Natural killer cell (primary cell): ENCODE data around the gene DCDC2B. TPM values are rescaled to one million over a fixed set of nuclear protein-coding genes. Genes with fewer than 3 reads are reported as not detected.

Experiments
- ATAC-seq, 3 donors: fragments of 150-1000 bp in 2 of 3; fragments of 200-7000 bp in 1 of 3; cut with Tn5 transposase; 1 replicate in 1 of 3; 2 replicates in 2 of 3; pipeline ENCODE4 v1.10.0; 2021; ENCODE audit warnings: mild to moderate bottlenecking in 2 of 3, moderate library complexity in 2 of 3
- DNase-seq, 2 donors: peaks; one replicate each; pipeline versions ENCODE4 v3.0.0 to v3.0.0-alpha.2; 2013 to 2021; ENCODE audit warnings: mixed read lengths in 1 of 2
- H3K27ac ChIP-seq: one replicate; pipeline ENCODE4 v1.5.1; 2013; ENCODE audit warnings: mild to moderate bottlenecking, low read length
- H3K27me3 ChIP-seq: one replicate; pipeline ENCODE4 v1.6.1; 2013; ENCODE audit warnings: low read length; ENCODE audit not compliant: control insufficient read depth, insufficient read depth
- H3K36me3 ChIP-seq: one replicate; pipeline ENCODE4 v1.6.1; 2013; ENCODE audit warnings: low read length; ENCODE audit not compliant: control insufficient read depth, insufficient read depth
- H3K4me1 ChIP-seq: one replicate; pipeline ENCODE4 v1.6.1; 2013; ENCODE audit warnings: low read length; ENCODE audit not compliant: control insufficient read depth, insufficient read depth
- H3K4me3 ChIP-seq: one replicate; pipeline ENCODE4 v1.5.1; 2013; ENCODE audit warnings: low read length
- H3K9me3 ChIP-seq: one replicate; pipeline ENCODE4 v1.6.1; 2013; ENCODE audit warnings: low read length; ENCODE audit not compliant: control insufficient read depth, insufficient read depth
- H3K27ac Mint-ChIP-seq, 2 donors: one replicate each; pipeline ENCODE4 v1.8.0; 2022; ENCODE audit warnings: mild to moderate bottlenecking in 2 of 2, mixed read lengths in 2 of 2, moderate library complexity in 1 of 2
- H3K27me3 Mint-ChIP-seq, 2 donors: one replicate each; pipeline ENCODE4 v1.8.0; 2022; ENCODE audit warnings: low read depth in 2 of 2, mixed read lengths in 2 of 2
- H3K36me3 Mint-ChIP-seq: one replicate; pipeline ENCODE4 v1.8.0; 2022; ENCODE audit warnings: mixed read lengths
- H3K4me1 Mint-ChIP-seq, 2 donors: one replicate each; pipeline ENCODE4 v1.8.0; 2022; ENCODE audit warnings: mixed read lengths in 2 of 2
- H3K4me3 Mint-ChIP-seq: one replicate; pipeline ENCODE4 v1.8.0; 2022; ENCODE audit warnings: mild to moderate bottlenecking, moderate library complexity, mixed read lengths
- H3K9me3 Mint-ChIP-seq, 2 donors: one replicate each; pipeline ENCODE4 v1.8.0; 2022; ENCODE audit warnings: mixed read lengths in 2 of 2
- CTCF ChIP-seq: fragments of 200-600 bp; IDR thresholded peaks from one replicate; pipeline ENCODE4 v1.8.0; 2022; ENCODE audit warnings: antibody characterized with exemption
- WGBS: methylation state at CpG from one replicate; pipeline ENCODE4 v1.1.7; 2013; ENCODE audit warnings: missing lambda C conversion rate; ENCODE audit not compliant: insufficient coverage; 5-methylcytosine and 5-hydroxymethylcytosine counted together
- intact Hi-C: fragments of 100-400 bp; cut with micrococcal nuclease; formaldehyde crosslinking; loops from one replicate; pipeline ENCODE4 v1.14.2; 2022
- total RNA-seq, 4 donors: library from RNA; stranded (reverse); fragments of 120-200 nt in 1 of 4; gene quantifications; one replicate each; pipeline versions ENCODE4 v1.2.3 to v1.2.4, GENCODE V29; 2013 to 2022

DCDC2B gene
- total RNA-seq, 3 donors from 2014 or later (not counting 1 experiment from before 2014, with no cell fraction given) = not detected

DNA sequence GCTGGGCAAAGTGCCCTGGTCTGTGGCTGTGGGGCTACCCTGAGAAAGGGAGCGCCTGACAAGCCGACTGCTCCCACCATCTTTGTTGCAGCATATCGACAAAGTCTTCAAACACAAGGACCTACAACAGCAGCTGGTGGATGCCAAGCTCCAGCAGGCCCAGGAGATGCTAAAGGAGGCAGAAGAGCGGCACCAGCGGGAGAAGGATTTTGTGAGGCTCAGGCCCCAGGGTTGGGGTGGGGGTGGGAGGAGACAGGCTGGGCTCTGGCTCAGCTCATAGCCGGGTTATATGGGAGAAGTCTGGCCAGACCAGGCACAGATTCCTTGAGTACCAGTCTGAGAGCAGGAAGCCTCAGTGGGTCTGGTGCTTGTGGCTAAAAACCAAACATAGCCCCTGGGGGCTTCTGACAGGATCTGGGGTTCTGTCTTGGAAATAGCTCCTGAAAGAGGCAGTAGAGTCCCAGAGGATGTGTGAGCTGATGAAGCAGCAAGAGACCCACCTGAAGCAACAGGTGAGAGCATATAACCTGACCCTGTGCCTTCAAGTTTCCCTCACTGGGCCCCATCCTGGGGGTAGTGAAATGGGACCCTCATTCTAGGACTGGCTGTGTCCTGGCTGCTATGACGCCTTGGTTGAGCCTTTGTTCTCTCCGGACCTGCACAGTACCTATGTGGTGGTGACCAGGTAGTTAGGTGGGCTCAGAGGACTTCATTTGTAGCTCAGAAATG lies 16.5 kb upstream of the DCDC2B start:
- ATAC-seq = no peak
- intact Hi-C loops = no loop called here
- WGBS = 98% methylated on average over 8 of the region's 8 CpGs
- H3K4me1 ChIP-seq = peaks cover 24% of the 10 kb centered on the region
- H3K9me3 ChIP-seq = no peaks in the 10 kb centered on the region
- Mint-ChIP-seq H3K36me3 (peaks cover 25% of the 10 kb centered on the region), H3K4me3 (no peak overlapping the region), H3K9me3 (no peaks in the 10 kb centered on the region), H3K27me3 (no peaks in the 10 kb centered on the region), H3K4me1 (peaks cover 21 to 29% of the 10 kb centered on the region in 2 donors), H3K27ac (no peak overlapping the region)
- no peak overlapping the region for H3K4me3 ChIP-seq
- DNase-seq = no peak
- peaks cover 88% of the 10 kb centered on the region for H3K36me3 ChIP-seq
- no peak overlapping the region for H3K27ac ChIP-seq
- no peak for TF ChIP-seq CTCF
- no peaks in the 10 kb centered on the region for H3K27me3 ChIP-seq

- DNase-seq (no peak), ATAC-seq (no peak)
- 98% methylated on average over 6 of the region's 6 CpGs for WGBS
- H3K36me3 ChIP-seq = peaks cover 64% of the 10 kb centered on the region
- no peaks in the 10 kb centered on the region for H3K9me3 ChIP-seq
- Mint-ChIP-seq H3K4me1 (peaks cover 26 to 37% of the 10 kb centered on the region in 2 donors), H3K9me3 (no peaks in the 10 kb centered on the region), H3K27ac (no peak overlapping the region), H3K4me3 (no peak overlapping the region), H3K27me3 (no peaks in the 10 kb centered on the region), H3K36me3 (peaks cover 25% of the 10 kb centered on the region)
- H3K4me3 ChIP-seq = no peak overlapping the region
- peaks cover 38% of the 10 kb centered on the region for H3K4me1 ChIP-seq
- H3K27me3 ChIP-seq = no peaks in the 10 kb centered on the region
- intact Hi-C loops = no loop called here
- no peak for TF ChIP-seq CTCF
- H3K27ac ChIP-seq = no peak overlapping the region
Observed at GRCh38 chr1:32194984-32195383, 13.9 kb upstream of the DCDC2B start.

DNA sequence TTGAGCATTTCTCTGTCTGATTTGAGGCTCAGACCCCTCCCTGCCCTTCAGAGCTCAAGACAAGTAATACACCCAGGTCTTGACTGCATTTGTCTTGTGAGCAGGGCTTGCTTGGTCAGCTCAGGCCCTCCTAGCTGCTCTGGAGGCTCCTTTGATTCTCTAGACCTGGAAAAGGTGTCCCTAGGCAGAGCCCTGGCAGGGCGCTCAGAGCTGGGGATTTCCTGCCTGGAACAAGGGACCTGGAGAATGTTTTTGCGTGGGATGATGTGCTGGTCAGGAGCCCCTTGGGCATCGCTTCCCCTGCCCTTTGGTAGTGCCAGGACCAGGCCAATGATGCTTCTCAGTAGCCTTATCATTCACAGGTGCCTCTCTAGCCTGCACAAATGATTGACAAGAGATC lies 13.4 kb upstream of the DCDC2B start:
- DNase-seq (no peak), ATAC-seq (no peak)
- H3K27me3 ChIP-seq = no peaks in the 10 kb centered on the region
- Mint-ChIP-seq H3K27ac (no peak overlapping the region), H3K9me3 (no peaks in the 10 kb centered on the region), H3K27me3 (no peaks in the 10 kb centered on the region), H3K4me3 (no peak overlapping the region), H3K4me1 (peaks cover 30 to 43% of the 10 kb centered on the region in 2 donors), H3K36me3 (peaks cover 25% of the 10 kb centered on the region)
- H3K4me1 ChIP-seq = peaks cover 43% of the 10 kb centered on the region
- peaks cover 59% of the 10 kb centered on the region for H3K36me3 ChIP-seq
- intact Hi-C loops = no loop called here
- no peak for TF ChIP-seq CTCF
- no peak overlapping the region for H3K4me3 ChIP-seq
- H3K27ac ChIP-seq = no peak overlapping the region
- WGBS = 93% methylated on average over 3 of the region's 3 CpGs
- H3K9me3 ChIP-seq = no peaks in the 10 kb centered on the region
